ENCODE data around the gene PIP5K1C.

DNA sequence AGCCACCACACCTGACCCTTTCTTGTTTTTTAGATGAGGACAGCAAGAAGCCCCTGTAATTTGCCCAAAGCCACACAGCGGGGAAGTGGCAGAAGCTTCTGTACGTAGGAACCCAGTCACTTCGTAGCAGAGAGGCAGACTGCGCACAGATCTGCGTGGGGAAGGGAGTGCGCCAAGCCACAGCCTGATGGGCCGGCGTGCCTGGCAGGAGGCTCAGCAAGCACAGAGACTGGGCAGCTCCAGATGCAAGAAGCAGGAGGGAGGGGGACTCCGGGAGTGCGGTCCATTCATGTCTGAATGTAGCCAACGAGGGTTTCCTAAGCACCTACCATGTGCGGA, 7.6 kb upstream of the PIP5K1C start:
- TF ChIP-seq, protein P1, sequence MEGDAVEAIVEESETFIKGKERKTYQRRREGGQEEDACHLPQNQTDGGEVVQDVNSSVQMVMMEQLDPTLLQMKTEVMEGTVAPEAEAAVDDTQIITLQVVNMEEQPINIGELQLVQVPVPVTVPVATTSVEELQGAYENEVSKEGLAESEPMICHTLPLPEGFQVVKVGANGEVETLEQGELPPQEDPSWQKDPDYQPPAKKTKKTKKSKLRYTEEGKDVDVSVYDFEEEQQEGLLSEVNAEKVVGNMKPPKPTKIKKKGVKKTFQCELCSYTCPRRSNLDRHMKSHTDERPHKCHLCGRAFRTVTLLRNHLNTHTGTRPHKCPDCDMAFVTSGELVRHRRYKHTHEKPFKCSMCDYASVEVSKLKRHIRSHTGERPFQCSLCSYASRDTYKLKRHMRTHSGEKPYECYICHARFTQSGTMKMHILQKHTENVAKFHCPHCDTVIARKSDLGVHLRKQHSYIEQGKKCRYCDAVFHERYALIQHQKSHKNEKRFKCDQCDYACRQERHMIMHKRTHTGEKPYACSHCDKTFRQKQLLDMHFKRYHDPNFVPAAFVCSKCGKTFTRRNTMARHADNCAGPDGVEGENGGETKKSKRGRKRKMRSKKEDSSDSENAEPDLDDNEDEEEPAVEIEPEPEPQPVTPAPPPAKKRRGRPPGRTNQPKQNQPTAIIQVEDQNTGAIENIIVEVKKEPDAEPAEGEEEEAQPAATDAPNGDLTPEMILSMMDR (IDR thresholded peaks at IDR 0.05), result no peak
- no peak for TF ChIP-seq POLR2A (IDR thresholded peaks at IDR 0.05)

Data from esophagus squamous epithelium (tissue), 4 donors.